ENCODE data around the gene ZSWIM6. TPM values are rescaled to one million over a fixed set of nuclear protein-coding genes. Genes with fewer than 3 reads are reported as not detected.

Gene ZSWIM6
- total and polyA plus RNA-seq, 2 of the 4 experiments (the other 2 are of a cell fraction), result 10.8 to 14.1 TPM

DNA sequence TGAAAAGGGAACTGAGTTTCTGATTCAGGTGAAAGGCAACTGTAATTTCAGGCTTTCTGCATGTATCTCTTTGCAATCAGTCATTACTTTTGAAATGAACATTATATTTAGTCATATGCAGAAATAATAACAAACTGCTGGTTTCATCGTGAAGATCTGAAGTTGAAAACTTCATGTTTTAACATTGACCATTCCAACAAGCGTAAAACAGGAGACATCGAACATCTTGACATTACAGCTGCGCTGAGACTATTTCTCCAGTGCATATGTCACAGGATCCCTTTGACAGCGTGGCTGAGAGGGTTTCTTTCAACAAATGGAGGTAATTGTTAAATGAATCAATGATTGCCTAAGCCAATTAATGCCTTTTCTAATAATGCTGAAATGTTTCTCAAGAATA lies 38.2 kb upstream of the ZSWIM6 start:
- DNase-seq, result no peak
- no peak overlapping the region for H3K14ac ChIP-seq (replicated peaks; ENCODE audit: low read depth, low read length)
- no peak overlapping the region for H2BK15ac ChIP-seq (ENCODE audit: low read depth, low read length)
- no peak overlapping the region for H3K23ac ChIP-seq (ENCODE audit: low read depth, low read length)
- H2AK5ac ChIP-seq (ENCODE audit: low read depth, low read length), result no peak overlapping the region
- intact Hi-C loops (cut with micrococcal nuclease), result no loop called here
- H4K91ac ChIP-seq (ENCODE audit: insufficient read depth, low read depth, low read length), result no peak overlapping the region
- ChIA-PET CTCF (no interaction called here), POLR2A (ENCODE audit: unreplicated experiment) (no interaction called here)
- H4K5ac ChIP-seq (ENCODE audit: low read depth, low read length), result no peak overlapping the region
- H4K20me1 ChIP-seq (ENCODE audit: insufficient read depth, low read length), result no peaks in the 10 kb centered on the region
- H3K18ac ChIP-seq (ENCODE audit: low read depth, low read length), result no peak overlapping the region
- TF ChIP-seq MAZ (IDR thresholded peaks at IDR 0.05; ENCODE audit: borderline replicate concordance, low read depth, low read length) (no peak), MAFK (IDR thresholded peaks at IDR 0.05; ENCODE audit: low read depth, low read length) (no peak), MXI1 (IDR thresholded peaks at IDR 0.05; ENCODE audit: borderline replicate concordance, low read depth, low read length) (no peak), RAD21 (IDR thresholded peaks at IDR 0.05; ENCODE audit: low read length) (no peak), POLR2A (IDR thresholded peaks at IDR 0.05; ENCODE audit: low read depth, low read length) (no peak), ELK1 (IDR thresholded peaks at IDR 0.05; ENCODE audit: borderline replicate concordance, low read depth, low read length) (no peak), FOS (IDR thresholded peaks at IDR 0.05; ENCODE audit: low read depth, low read length) (no peak), BHLHE40 (IDR thresholded peaks at IDR 0.05; ENCODE audit: low read depth, low read length) (no peak), CHD1 (IDR thresholded peaks at IDR 0.05; ENCODE audit: low read depth, low read length) (no peak), SMC3 (IDR thresholded peaks at IDR 0.05; ENCODE audit: low read depth, low read length) (no peak)
- TF ChIP-seq, protein P1, sequence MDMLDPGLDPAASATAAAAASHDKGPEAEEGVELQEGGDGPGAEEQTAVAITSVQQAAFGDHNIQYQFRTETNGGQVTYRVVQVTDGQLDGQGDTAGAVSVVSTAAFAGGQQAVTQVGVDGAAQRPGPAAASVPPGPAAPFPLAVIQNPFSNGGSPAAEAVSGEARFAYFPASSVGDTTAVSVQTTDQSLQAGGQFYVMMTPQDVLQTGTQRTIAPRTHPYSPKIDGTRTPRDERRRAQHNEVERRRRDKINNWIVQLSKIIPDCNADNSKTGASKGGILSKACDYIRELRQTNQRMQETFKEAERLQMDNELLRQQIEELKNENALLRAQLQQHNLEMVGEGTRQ (IDR thresholded peaks at IDR 0.05; ENCODE audit: low read depth, low read length), result no peak
- TF ChIP-seq, protein P2, sequence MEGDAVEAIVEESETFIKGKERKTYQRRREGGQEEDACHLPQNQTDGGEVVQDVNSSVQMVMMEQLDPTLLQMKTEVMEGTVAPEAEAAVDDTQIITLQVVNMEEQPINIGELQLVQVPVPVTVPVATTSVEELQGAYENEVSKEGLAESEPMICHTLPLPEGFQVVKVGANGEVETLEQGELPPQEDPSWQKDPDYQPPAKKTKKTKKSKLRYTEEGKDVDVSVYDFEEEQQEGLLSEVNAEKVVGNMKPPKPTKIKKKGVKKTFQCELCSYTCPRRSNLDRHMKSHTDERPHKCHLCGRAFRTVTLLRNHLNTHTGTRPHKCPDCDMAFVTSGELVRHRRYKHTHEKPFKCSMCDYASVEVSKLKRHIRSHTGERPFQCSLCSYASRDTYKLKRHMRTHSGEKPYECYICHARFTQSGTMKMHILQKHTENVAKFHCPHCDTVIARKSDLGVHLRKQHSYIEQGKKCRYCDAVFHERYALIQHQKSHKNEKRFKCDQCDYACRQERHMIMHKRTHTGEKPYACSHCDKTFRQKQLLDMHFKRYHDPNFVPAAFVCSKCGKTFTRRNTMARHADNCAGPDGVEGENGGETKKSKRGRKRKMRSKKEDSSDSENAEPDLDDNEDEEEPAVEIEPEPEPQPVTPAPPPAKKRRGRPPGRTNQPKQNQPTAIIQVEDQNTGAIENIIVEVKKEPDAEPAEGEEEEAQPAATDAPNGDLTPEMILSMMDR (conservative IDR thresholded peaks at IDR 0.05; ENCODE audit: low read depth, low read length), result no peak
- dilution Hi-C loops (cut with HindIII; ENCODE audit: low sequenced_read_pairs, unreplicated experiment), result no loop called here
- H3K27me3 ChIP-seq (ENCODE audit: control insufficient read depth, insufficient read depth, low read length), result no peaks in the 10 kb centered on the region
- H3K4me2 ChIP-seq (ENCODE audit: low read depth, low read length), result no peak overlapping the region
- H3K4me1 ChIP-seq (ENCODE audit: control insufficient read depth, insufficient read depth, low read length), result peaks cover 18% of the 10 kb centered on the region
- no peaks in the 10 kb centered on the region for H3K36me3 ChIP-seq (ENCODE audit: control insufficient read depth, insufficient read depth, low read length)
- no peak overlapping the region for H3K4me3 ChIP-seq (ENCODE audit: insufficient read depth, low read depth, low read length)
- peaks cover 7 to 9% of the 10 kb centered on the region in 2 experiments; a peak in 3 of 4 replicates for H3K79me1 ChIP-seq (ENCODE audit: low read depth in 1 of 2, low read length in 2 of 2)
- no TSS peak for BruUV-seq (replicated peaks)
- in situ Hi-C loops (cut with MboI; ENCODE audit: low sequenced_read_pairs), result no loop called here
- H2BK120ac ChIP-seq (ENCODE audit: low read depth, low read length), result no peak overlapping the region
- H3K9me3 ChIP-seq (ENCODE audit: control insufficient read depth, insufficient read depth, low read length), result no peaks in the 10 kb centered on the region
- ATAC-seq (ENCODE audit: low read depth), result no peak
- WGBS, 2 experiments (ENCODE audit: extremely low coverage in 2 of 2, insufficient read length in 1 of 2), result 100% methylated on average over 2 of the region's 5 CpGs; no CpG with 5 or more reads in 1 of the 2 experiments
- H2AK9ac ChIP-seq (replicated peaks; ENCODE audit: low read depth, low read length, poor library complexity), result no peak overlapping the region
- H2AFZ ChIP-seq (replicated peaks; ENCODE audit: low read length, poor library complexity), result no peak overlapping the region
- H3K9ac ChIP-seq (ENCODE audit: low read depth, low read length), result no peak overlapping the region
- H4K8ac ChIP-seq (ENCODE audit: low read depth in 2 of 2, low read length in 2 of 2), result no peak overlapping the region
- H3K27ac ChIP-seq (ENCODE audit: insufficient read depth, low read length), result no peak overlapping the region
- H3K56ac ChIP-seq (ENCODE audit: extremely low read depth, insufficient read depth, low read length), result no peak overlapping the region
- no peak overlapping the region for H2BK5ac ChIP-seq (ENCODE audit: low read depth, low read length, poor library complexity, severe bottlenecking)
- peaks cover 22% of the 10 kb centered on the region for H3K9me1 ChIP-seq (ENCODE audit: insufficient read depth, low read length)
- H3K4ac ChIP-seq (ENCODE audit: low read depth, low read length), result no peak overlapping the region
- no peak overlapping the region for H2BK20ac ChIP-seq (ENCODE audit: low read depth, low read length)
